Brain pericyte (primary cell): Measurements from ENCODE around the gene AKAP9.
"Not testable (repeated sequence)": the region's sequence is repeated elsewhere in the genome, so short reads cannot be mapped to it uniquely, and the experiment has no call there.

Experiments
- DNase-seq: peaks from one replicate; pipeline ENCODE4 v3.0.0-alpha.2; 2012; ENCODE audit warnings: low read depth, low spot score

AKAP9 gene

DNA sequence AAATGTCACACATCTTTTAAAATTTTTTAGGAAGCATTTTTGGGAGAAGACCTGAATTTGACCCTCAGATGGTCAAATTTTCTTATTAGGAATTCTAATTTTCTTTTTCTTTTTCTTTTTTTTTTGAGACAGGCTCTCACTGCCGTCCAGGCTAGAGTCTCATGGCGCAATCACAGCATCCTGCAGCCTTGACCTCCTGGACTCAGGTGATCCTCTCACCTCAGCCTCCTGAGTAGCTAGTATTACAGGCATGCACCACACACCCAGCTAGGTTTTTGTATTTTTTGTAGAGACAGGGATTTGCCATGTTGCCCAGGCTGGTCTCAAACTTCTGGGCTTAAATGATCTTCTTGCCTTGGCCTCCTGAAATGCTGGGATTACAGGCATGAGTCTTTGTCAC, 65.4 kb downstream of the AKAP9 start:
- DNase-seq = no peak

DNA sequence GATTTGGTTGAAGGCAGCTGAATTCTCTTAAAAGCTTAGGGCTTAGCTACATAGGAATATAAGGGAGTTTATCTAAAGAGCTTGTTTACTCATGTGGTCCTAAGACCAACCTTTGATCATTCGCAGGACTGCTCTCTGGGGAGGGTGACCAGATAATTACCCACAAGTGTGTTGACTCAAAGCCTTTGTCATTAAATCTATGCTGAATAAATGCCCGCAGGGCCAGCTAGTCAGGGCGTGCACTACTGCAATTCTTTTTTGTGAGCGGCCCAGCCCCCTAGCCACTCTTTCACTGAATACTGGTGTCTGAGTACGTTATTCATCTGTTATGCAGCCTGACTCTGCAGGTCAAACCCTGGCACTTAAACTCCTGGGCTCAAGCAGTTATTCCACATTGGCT, 69.6 kb downstream of the AKAP9 start:
- DNase-seq = no peak

DNA sequence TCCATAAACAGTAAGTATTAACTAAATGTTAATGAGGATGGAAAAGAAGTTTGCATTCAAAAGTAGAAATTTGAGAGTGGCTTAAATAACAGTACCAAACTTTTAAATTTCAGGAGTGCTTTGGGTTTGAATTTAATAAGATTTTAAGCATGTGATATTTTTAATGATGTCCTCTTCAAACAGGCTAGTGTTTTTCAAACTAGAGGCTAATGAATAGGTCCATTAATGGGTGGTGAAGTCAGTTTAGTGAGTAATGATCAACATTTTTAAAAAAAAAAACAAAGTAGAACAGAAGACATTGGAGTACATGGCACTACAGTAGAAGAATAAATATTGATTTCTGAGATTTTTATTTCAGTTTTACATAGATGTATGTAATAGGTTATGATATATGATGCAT, 72.9 kb downstream of the AKAP9 start:
- no peak for DNase-seq

DNA sequence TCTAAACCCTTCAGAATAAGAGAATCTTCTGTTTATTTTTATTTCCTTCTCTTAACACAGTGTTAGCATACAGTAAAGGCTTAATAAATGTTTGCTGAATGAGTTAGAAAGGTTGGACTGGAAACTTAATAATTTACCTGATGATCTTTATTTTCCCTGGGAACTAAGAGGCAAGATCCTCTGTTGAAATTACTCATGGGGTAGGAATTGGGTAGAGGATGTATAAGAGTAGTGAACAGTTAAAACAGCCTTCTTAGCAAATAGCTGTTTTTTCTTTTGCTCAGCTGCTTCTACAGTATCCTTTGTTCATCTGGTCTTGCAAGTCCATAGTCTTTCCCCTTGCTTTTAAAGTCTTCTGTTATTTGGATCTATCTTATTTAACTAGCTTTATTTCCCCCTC, 80.0 kb downstream of the AKAP9 start:
- no peak for DNase-seq

DNA sequence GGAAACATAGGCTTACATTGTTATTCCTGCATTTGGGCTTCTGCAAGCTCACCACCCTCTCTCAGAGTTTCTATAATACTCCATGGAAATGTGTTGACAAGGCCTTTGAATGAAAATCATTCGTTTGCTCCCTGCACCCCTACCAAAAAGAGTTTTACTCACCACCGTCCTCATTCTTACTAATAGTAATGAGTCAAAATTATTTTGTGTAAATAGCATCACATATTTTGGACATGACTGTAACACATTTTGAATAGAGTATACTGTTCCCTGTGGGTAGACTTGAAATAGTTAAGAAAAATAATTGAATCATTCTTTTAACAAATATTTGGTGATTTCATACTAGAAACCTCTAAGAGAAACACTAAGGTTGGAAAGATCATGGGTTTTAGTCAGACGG, 84.6 kb downstream of the AKAP9 start:
- no peak for DNase-seq

DNA sequence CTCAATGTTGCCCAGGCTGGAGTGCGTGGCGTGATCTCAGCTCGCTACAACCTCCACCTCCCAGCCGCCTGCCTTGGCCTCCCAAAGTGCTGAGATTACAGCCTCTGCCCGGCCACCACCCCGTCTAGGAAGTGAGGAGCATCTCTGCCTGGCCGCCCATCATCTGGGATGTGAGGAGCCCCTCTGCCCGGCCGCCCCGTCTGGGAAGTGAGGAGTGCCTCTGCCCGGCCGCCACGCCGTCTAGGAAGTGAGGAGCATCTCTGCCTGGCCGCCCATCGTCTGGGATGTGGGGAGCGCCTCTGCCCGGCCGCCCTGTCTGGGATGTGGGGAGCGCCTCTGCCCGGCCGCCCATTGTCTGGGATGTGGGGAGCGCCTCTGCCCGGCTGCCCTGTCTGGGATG, 86.0 kb downstream of the AKAP9 start:
- DNase-seq = not testable (repeated sequence)

DNA sequence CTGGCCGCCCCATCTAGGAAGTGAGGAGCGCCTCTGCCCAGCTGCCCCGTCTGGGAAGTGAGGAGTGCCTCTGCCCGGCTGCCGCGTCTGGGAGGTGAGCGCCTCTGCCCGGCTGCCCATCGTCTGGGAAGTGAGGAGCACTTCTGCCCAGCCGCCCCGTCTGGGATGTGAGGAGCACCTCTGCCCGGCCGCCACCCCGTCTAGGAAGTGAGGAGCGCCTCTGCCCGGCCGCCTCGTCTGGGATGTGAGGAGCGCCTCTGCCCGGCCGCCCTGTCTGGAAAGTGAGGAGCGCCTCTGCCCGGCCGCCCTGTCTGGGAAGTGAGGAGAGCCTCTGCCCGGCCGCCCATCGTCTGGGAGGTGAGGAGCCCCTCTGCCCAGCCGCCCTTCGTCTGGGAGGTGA, 86.5 kb downstream of the AKAP9 start:
- DNase-seq = not testable (repeated sequence)

DNA sequence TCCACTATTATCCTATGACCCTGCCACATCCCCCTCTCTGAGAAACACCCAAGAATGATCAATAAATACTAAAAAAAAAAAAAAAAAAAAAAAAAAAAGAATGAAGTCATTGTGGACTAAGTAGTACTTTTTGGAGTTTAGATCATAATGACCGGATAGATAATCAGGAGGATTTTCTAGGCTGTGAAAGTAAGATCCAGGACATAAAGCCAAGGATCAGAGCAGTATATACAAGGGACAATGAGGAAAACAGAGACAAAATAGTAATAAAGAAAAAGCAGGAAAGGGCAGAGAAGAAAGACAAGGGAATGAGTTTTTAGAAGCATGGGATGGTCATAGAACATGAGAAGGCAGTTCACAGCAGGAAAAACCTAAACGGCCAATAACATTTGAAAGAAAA, 87.6 kb downstream of the AKAP9 start:
- no peak for DNase-seq

DNA sequence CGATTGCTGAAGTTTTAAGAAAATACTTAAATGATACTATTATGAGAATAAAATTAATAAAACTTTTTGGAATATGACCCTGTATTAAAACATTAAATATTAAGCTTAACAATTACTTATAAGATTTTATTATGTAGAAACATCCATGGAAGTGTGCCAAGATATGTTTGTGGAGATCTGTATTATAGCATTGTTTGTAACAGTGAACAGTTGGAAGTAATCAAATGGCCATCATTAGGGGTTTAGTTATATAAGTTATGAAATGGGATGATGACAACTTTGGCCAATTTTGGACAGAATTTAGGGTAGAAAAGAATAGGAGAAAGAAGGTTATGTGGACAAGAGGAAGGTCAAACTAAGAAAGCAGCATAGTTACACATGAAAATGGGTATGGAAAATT, 88.0 kb downstream of the AKAP9 start:
- DNase-seq = no peak

DNA sequence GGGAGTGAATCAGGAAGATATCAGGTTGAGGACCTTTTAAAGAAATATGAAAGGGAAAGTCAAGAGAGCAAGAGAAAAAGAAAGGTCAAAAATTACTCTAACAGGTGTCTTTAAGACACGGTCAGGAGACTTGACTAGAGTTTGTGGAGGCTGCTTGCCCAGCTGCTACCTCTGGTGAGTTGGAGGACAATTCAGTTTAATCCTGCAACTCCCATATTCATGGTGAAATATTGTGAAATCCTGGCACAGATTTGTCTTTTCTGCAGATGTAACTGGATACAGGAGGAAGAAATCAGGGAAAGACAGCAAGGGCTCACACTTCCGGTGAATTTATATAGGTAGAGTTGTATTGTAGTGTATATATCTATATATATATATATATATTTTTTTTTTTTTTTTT, 93.5 kb downstream of the AKAP9 start:
- DNase-seq = no peak

DNA sequence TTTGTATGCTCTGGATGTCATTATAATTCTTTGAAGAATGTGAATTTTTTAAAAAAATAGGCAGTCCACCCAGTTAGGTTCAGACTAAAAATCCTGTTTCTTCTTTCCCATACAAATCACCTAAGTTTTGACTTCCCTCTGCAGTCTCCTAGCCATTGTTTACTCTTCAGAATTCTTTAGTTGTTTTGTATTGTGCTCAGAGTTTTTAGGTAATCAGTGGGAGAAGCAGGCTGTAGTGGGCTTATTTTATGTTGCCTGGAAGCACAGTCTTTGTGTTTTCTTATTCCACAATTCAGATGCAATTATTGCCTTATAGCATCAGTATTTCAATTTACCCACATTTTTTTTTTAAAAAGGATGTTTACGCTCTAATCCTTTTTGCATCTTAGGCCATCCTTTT, 94.9 kb downstream of the AKAP9 start:
- no peak for DNase-seq

DNA sequence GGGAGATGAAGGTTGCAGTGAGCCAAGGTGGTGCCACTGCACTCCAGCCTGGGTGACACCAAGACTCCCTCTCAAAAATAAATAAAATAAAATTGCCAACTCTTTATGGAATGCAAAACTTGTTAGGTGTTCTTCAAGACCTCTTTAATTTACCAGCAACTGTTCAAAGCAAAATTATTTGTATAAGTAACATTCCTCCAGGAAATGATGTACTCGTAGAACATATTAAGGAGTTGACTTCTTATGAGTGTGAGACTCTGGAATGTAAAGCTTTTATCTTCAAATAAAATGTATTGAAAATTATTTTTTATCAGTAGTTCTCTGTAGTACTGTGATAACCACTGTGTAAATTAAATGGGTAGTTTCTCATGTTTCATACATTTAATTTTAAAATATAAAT, 99.2 kb downstream of the AKAP9 start:
- DNase-seq = no peak

DNA sequence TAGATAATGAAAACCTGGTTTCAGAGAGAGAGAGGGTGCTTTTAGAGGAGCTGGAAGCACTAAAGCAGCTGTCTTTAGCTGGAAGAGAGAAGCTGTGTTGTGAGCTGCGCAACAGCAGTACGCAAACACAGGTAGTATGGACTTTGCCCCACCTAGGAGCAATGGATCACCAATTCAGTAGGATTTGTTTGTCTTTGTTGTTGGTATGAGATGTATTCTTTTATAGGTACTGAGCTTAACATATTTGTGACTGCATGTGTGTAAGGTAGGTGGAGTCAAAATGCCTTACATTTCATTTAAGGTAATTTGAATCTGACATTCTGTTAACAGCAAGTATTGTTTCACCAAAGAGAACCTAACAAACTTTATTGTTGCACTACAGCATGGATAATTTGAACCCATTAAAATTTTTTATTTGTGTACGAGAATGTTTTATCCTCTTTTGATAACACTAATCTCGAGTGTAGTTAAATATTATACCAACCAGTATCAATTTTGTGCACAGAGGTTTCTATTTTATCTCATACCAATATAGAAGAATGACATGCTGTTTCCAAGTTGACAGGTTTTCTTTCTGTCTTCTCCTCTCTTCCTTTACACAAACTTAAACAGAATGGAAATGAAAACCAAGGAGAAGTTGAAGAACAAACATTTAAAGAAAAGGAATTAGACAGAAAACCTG, 101.5 kb downstream of the AKAP9 start:
- DNase-seq = no peak

DNA sequence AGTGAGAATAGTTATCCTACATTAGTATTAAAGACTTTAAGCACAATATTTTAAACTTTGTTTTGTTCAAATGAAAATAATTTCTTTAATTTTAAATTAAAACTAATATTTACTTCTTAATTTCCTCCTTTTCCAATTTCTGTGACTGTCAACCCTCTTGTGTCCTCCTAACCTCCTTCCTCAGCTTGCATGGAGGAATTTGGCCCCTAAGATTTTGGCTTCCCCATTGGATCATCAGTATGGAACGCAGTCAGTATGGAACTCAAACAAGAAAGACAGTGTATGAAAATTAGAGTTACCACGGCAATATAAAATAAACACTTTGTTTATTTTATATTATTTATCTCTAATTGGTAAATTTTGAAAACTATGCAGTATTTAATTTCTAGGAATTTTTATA, 102.4 kb downstream of the AKAP9 start:
- no peak for DNase-seq

DNA sequence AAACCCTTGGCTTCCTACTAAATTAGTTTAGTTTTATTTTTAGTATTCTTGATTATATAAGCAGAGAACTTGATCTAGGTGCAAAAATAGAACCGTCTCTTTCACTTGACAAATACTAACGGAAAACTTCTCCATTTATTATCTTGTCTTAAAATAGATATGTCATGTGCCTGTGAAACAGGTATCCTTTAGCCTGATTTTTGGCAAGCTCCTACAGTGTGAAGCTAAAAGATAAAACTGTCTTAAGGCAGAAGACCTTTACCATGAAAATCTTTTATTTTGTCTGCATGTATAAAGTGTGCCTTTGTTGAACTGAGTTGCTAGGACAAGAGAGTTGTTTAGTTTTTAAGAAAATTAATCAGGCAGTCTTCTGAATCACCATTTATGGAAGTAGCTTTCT, 103.0 kb downstream of the AKAP9 start:
- no peak for DNase-seq

DNA sequence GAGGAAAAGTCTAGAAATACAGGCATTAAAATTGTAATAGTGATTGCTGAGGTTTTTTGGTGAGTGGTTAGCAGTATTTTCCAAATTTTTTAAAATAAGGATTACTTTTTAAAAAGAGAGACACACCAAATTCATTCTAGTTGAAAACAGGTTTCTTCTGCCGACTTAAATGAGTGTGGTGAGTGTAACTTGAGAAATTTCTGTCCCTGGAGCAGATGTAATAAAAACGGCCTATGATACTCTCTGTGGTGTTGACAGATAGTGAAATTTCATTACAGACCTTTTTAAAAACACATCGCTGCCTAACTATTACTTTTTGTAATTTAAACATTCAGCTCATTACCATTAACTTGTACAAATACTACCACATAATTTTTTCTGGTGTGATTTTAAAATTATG, 103.5 kb downstream of the AKAP9 start:
- no peak for DNase-seq

DNA sequence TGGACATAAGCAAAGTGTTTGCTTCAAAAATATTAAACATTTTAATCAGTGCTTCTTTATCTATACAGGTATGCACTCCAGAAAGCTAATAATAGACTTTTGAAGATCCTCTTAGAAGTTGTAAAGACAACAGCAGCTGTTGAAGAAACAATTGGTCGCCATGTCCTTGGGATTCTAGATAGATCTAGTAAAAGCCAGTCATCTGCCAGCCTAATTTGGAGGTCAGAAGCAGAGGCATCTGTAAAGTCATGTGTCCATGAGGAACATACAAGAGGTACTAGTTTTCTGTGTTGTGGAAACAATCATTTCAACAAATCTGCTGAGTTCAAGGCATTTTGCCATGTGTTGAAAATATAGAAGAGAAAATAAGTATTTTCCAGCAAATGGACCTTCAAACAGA, 104.3 kb downstream of the AKAP9 start:
- no peak for DNase-seq

DNA sequence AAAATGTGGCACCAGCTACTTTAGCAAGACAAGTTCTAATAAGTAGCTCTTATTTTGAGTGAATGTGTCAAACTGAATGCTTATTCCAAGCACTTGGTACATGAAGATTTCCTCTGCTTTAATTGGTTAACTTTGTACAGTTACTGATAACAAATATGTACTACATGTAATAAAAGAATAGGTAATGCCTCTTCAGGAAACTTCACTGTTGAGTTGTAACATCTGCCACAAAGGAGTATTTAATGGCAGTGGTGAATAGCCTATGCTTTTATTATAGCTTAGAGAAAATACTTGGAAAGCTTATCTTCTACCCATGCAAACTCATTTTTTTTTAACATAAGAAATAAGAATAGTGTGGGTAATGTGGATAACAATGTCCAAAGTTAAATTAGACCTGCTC, 111.0 kb downstream of the AKAP9 start:
- DNase-seq = no peak

DNA sequence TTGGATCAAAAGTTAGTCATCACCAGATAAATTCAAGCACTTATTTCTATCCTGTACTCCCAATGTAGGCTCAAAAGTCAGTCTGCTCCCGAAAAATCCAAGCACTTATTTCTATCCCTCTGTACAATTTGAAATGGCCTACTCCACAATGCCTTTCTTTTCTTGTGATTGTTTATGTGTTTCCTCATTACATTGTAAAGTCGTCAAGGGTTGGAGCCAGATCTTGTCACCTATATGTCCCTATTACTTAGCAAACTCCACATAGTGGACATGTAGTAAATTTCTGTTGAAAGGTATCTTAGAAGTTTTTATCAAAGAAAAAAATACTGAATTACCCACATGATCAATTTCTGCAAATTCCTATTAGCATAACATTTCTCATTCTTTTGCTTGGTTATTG, 111.5 kb downstream of the AKAP9 start:
- DNase-seq = no peak

DNA sequence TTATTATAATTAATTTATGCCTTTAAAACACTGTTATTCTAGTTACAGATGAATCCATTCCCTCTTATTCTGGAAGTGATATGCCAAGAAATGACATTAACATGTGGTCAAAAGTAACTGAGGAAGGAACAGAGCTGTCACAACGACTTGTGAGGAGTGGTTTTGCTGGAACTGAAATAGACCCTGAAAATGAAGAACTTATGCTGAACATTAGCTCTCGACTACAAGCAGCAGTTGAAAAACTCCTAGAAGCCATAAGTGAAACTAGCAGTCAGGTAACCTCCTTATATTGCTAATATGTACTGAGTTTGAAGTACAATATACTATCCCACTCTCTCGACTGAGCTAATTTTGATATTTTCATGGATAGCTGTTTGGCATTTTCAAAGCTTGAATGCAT, 112.0 kb downstream of the AKAP9 start:
- no peak for DNase-seq

DNA sequence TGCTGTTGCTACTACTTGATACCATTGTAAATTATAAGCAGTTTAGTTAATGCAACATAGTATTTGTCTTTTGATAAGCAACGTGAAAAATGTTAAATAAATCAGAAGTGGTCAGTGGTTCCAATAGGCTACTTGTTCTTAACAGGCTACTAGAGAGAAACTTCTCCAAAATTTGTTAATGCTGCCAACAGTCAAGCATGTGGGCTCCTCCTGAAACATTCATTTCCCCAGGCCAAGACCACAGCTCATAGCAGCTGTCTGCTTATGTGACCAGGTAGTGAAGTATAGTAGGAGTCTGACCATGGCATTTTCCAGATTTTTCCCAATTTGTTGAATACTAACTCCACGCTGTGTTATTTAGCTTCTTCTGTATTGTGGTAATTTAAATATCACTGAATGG, 112.7 kb downstream of the AKAP9 start:
- no peak for DNase-seq

DNA sequence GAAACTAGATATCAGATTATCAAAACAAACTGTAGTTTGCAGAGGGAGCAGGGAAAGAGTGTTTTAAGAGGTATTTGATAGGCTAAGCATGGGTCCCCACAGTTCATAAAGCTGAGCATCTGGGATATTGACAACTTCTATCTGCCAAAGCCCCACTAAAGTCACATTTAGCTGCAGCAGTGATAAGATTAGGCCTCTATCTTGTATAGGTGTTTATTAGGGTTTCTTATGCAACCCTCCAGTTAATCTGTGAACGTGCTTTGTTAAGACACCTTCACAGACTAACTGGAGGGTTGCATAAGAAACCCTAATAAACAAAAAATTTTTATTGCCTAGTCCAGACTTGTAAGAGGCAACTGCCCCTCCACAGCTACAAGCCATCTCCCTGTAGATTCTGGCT, 115.6 kb downstream of the AKAP9 start:
- no peak for DNase-seq

DNA sequence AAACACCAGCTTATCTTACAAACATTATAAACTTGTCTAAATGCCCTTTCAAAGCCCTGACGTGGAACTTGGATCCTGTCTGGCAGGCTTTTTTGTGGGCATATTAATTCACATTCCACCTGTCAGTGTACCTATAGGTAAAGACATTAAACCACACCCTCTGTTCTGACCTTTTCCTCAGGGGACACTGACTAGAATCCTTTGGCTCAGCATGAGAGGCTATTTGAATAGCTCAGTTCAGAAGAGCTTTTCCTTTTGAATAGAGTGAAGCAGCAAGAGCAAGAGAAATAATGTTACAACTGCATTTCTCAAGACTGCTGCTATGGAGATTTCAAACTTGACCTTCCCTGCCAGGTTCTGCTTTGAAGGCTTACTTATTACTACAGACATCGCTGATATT, 116.7 kb downstream of the AKAP9 start:
- no peak for DNase-seq

DNA sequence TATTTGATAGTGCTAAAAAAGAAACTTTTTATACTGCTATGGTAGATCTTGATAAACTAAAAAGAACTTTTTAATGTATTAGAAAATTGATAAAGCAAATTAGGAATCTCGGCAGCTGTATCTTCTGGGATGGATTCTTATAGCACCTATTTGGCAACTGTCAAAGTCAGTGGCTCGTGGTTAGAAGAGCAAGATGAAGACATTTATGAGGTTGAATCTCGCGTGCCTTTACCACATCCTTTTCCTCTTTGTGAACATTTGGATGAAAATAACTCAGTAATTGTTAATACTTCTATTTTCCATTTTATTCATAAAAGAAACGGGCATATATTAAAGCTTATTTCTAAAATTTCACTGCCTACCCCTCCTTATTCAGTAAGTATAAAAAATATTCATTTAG, 117.4 kb downstream of the AKAP9 start:
- no peak for DNase-seq
